Mesangial cell (primary cell): Measurements from ENCODE around the gene UBL3. TPM values are rescaled to one million over a fixed set of nuclear protein-coding genes. Genes with fewer than 3 reads are reported as not detected.

Source experiments
- total RNA-seq: library from RNA; depleted of rRNA; stranded (reverse); fragments of >200 nt; gene quantifications from 2 replicates; pipeline ENCODE4 v1.2.3, GENCODE V29; 2015

Gene UBL3, protein sequence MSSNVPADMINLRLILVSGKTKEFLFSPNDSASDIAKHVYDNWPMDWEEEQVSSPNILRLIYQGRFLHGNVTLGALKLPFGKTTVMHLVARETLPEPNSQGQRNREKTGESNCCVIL
- total RNA-seq, result 9.6 and 16.5 TPM in 2 replicates

DNA sequence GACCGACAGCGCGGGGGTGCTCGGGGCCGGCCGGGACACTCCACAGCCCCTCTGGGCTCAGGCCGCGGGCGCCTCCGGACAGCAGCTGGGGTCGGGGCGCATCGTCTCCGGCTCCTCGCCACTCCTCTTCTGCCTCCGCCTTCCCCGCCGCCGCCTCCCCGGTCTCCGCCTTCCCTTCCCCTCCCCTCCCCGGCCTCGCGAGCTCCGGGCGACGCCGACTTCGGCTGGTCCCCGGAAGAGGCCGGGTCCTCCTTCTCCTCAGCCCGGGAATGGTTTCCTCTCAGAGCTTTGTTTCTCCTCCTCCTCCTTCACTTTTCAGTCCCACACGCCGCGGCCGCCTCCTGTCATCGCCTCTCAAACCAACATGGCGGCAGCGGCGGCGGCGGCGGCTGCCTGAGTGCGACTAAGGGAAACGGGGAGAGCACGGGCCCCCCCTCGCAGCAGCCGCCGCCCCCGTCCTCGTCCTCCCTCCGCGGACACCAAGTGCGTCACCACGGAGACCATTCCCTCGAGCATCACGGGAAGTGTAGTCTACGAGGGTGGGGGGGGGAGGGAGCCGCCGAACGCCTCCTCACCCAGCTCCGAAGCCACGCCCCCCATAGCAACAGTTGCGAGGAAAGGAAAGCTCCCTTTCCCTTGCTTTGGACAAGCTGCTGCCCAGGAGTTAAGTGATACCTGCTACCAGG lies at the start of gene UBL3:
TSS of gene UBL3 (minus strand) at position 405 of the 686 bp plus-strand sequence. CDS start 1,079 bp downstream, outside the sequence.

